ENCODE measurements around the gene SCN7A.

SCN7A gene

GRCh38 chr2:166365803-166366420, 128.1 kb downstream of the SCN7A start:
- no peaks in the 10 kb centered on the region for H4K20me1 ChIP-seq (ENCODE audit: insufficient read depth, low read length)
- no peaks in the 10 kb centered on the region for H3F3A ChIP-seq (ENCODE audit: insufficient read depth, low read length)
- no peaks in the 10 kb centered on the region for H3K36me3 ChIP-seq (replicated peaks; ENCODE audit: insufficient read depth, low read length)
- H3K4me2 ChIP-seq (ENCODE audit: low read depth, low read length) = no peak overlapping the region
- no peaks in the 10 kb centered on the region for H3K9me2 ChIP-seq (replicated peaks; ENCODE audit: insufficient read depth, low read length)
- no peak overlapping the region for H2AFZ ChIP-seq (ENCODE audit: low read length)
- no peak overlapping the region for H3K9ac ChIP-seq (ENCODE audit: low read length)
- no peak overlapping the region for H3K4me3 ChIP-seq (ENCODE audit: low read length)
- no peaks in the 10 kb centered on the region for H3K4me1 ChIP-seq (ENCODE audit: low read length)
- DNase-seq = no peak
- peaks cover 39% of the 10 kb centered on the region for H3K79me2 ChIP-seq (ENCODE audit: low read length)
- H3K9me3 ChIP-seq (replicated peaks; ENCODE audit: insufficient read depth, low read length) = no peaks in the 10 kb centered on the region
- H3K27me3 ChIP-seq (replicated peaks; ENCODE audit: insufficient read depth, low read length) = no peaks in the 10 kb centered on the region
- H3K27ac ChIP-seq (ENCODE audit: low read length) = no peak overlapping the region
- TF ChIP-seq EZH2phosphoT487 (IDR thresholded peaks at IDR 0.05; ENCODE audit: low read length) = no peak
- no peak for TF ChIP-seq CTCF (IDR thresholded peaks at IDR 0.05; ENCODE audit: low read length)
- no peak for TF ChIP-seq EZH2 (optimal IDR thresholded peaks at IDR 0.05; ENCODE audit: low read depth, low read length)

GRCh38 chr2:166365239-166365638, 128.8 kb downstream of the SCN7A start:
- H3K9ac ChIP-seq (ENCODE audit: low read length) = no peak overlapping the region
- no peaks in the 10 kb centered on the region for H3K27me3 ChIP-seq (replicated peaks; ENCODE audit: insufficient read depth, low read length)
- DNase-seq = no peak
- peaks cover 42% of the 10 kb centered on the region for H3K79me2 ChIP-seq (ENCODE audit: low read length)
- H4K20me1 ChIP-seq (ENCODE audit: insufficient read depth, low read length) = no peaks in the 10 kb centered on the region
- no peak overlapping the region for H3K4me2 ChIP-seq (ENCODE audit: low read depth, low read length)
- no peaks in the 10 kb centered on the region for H3K4me1 ChIP-seq (ENCODE audit: low read length)
- no peaks in the 10 kb centered on the region for H3K9me3 ChIP-seq (replicated peaks; ENCODE audit: insufficient read depth, low read length)
- TF ChIP-seq EZH2phosphoT487 (IDR thresholded peaks at IDR 0.05; ENCODE audit: low read length) (no peak), CTCF (IDR thresholded peaks at IDR 0.05; ENCODE audit: low read length) (no peak), EZH2 (optimal IDR thresholded peaks at IDR 0.05; ENCODE audit: low read depth, low read length) (no peak)
- H3K9me2 ChIP-seq (replicated peaks; ENCODE audit: insufficient read depth, low read length) = no peaks in the 10 kb centered on the region
- H2AFZ ChIP-seq (ENCODE audit: low read length) = no peak overlapping the region
- no peak overlapping the region for H3K4me3 ChIP-seq (ENCODE audit: low read length)
- no peak overlapping the region for H3K27ac ChIP-seq (ENCODE audit: low read length)
- no peaks in the 10 kb centered on the region for H3F3A ChIP-seq (ENCODE audit: insufficient read depth, low read length)
- H3K36me3 ChIP-seq (replicated peaks; ENCODE audit: insufficient read depth, low read length) = no peaks in the 10 kb centered on the region

- no peak overlapping the region for H3K4me2 ChIP-seq (ENCODE audit: low read depth, low read length)
- H2AFZ ChIP-seq (ENCODE audit: low read length) = no peak overlapping the region
Observed at GRCh38 chr2:166364476-166365161, 129.4 kb downstream of the SCN7A start.

More at GRCh38 chr2:166364476-166365161, 129.4 kb downstream of the SCN7A start:
- Histone ChIP-seq H3K27ac (ENCODE audit: low read length) (no peak overlapping the region), H3K9ac (ENCODE audit: low read length) (no peak overlapping the region), H3K27me3 (replicated peaks; ENCODE audit: insufficient read depth, low read length) (no peaks in the 10 kb centered on the region), H3K9me3 (replicated peaks; ENCODE audit: insufficient read depth, low read length) (no peaks in the 10 kb centered on the region), H3K4me3 (ENCODE audit: low read length) (no peak overlapping the region), H3K9me2 (replicated peaks; ENCODE audit: insufficient read depth, low read length) (no peaks in the 10 kb centered on the region), H4K20me1 (ENCODE audit: insufficient read depth, low read length) (no peaks in the 10 kb centered on the region), H3K79me2 (ENCODE audit: low read length) (peaks cover 42% of the 10 kb centered on the region), H3F3A (ENCODE audit: insufficient read depth, low read length) (no peaks in the 10 kb centered on the region), H3K4me1 (ENCODE audit: low read length) (no peaks in the 10 kb centered on the region), H3K36me3 (replicated peaks; ENCODE audit: insufficient read depth, low read length) (no peaks in the 10 kb centered on the region)
- no peak for DNase-seq
- no peak for TF ChIP-seq EZH2 (optimal IDR thresholded peaks at IDR 0.05; ENCODE audit: low read depth, low read length)
- TF ChIP-seq EZH2phosphoT487 (IDR thresholded peaks at IDR 0.05; ENCODE audit: low read length) = no peak
- no peak for TF ChIP-seq CTCF (IDR thresholded peaks at IDR 0.05; ENCODE audit: low read length)

Measured in MM.1S (cell line).